Calu3 (cell line): Measurements from ENCODE around the gene SLC25A13. TPM values are rescaled to one million over a fixed set of nuclear protein-coding genes. Genes with fewer than 3 reads are reported as not detected.

Experiments
- BruUV-seq: library from RNA; stranded (reverse); fragments of 400-500 nt; replicated peaks from 2 replicates; lab custom pipeline; 2021; lab: Mats Ljungman, UMichigan
- CTCF ChIA-PET: fragments of 300-600 bp; sonication (Branson Sonifier 250); formaldehyde crosslinking; loops from one replicate; lab custom pipeline; 2022; ENCODE audit warnings: antibody characterized with exemption; lab: Charles Lee
- DNase-seq: peaks from one replicate; pipeline ENCODE4 v3.0.0; 2022
- H3K27ac Mint-ChIP-seq: one replicate; pipeline ENCODE4 v1.8.0; 2022; ENCODE audit warnings: mixed read lengths; ENCODE audit not compliant: unreplicated experiment
- H3K27me3 Mint-ChIP-seq: one replicate; pipeline ENCODE4 v1.8.0; 2022; ENCODE audit warnings: mixed read lengths; ENCODE audit not compliant: unreplicated experiment
- H3K36me3 Mint-ChIP-seq: one replicate; pipeline ENCODE4 v1.8.0; 2022; ENCODE audit warnings: mild to moderate bottlenecking, moderate library complexity, mixed read lengths; ENCODE audit not compliant: insufficient read depth, unreplicated experiment
- H3K4me1 Mint-ChIP-seq: one replicate; pipeline ENCODE4 v1.8.0; 2022; ENCODE audit warnings: mild to moderate bottlenecking, low read depth, mixed read lengths; ENCODE audit not compliant: unreplicated experiment
- H3K4me3 Mint-ChIP-seq: one replicate; pipeline ENCODE4 v1.8.0; 2022; ENCODE audit warnings: mild to moderate bottlenecking, low read depth, moderate library complexity, mixed read lengths; ENCODE audit not compliant: unreplicated experiment
- H3K9me3 Mint-ChIP-seq: one replicate; pipeline ENCODE4 v1.8.0; 2022; ENCODE audit warnings: low read depth, mixed read lengths; ENCODE audit not compliant: unreplicated experiment
- CTCF ChIP-seq: fragments of 200-600 bp; IDR thresholded peaks from one replicate; pipeline ENCODE4 v1.8.0; 2022; ENCODE audit warnings: antibody characterized with exemption; ENCODE audit not compliant: unreplicated experiment
- intact Hi-C: fragments of 100-400 bp; cut with micrococcal nuclease; formaldehyde crosslinking; loops from one replicate; pipeline ENCODE4 v1.10.0; 2022; ENCODE audit not compliant: unreplicated experiment
- total RNA-seq: library from RNA; stranded (reverse); gene quantifications from 2 replicates; pipeline ENCODE4 v1.2.3, GENCODE V29; 2022

Gene SLC25A13
- total RNA-seq, 1 experiment from 2014 or later: 18.1 TPM

DNA sequence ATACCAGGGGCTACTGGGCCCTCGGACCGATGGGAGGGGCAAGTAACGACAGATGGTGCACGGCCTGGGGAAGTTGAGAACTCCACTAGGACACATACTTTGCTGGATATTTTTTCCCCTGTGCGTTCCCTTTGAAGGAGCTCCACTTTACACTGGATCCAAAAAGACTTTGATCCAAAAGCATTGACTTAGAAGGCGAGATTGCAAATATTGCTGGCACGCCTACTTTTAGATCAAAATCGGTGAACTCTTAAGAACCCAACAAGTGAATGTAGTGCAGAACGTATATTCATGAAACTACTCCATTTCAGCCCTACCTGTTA, 436 bp upstream of the SLC25A13 start:
- peaks cover 20% of the 10 kb centered on the region for H3K4me1 Mint-ChIP-seq
- H3K27me3 Mint-ChIP-seq: no peaks in the 10 kb centered on the region
- CTCF ChIA-PET: no interaction called here
- DNase-seq: no peak
- intact Hi-C loops: no loop called here
- H3K4me3 Mint-ChIP-seq: peak overlapping the region; percentile 72
- no TSS peak for BruUV-seq
- H3K27ac Mint-ChIP-seq: no peak overlapping the region
- H3K9me3 Mint-ChIP-seq: no peaks in the 10 kb centered on the region
- peaks cover 18% of the 10 kb centered on the region for H3K36me3 Mint-ChIP-seq
- no peak for TF ChIP-seq CTCF

DNA sequence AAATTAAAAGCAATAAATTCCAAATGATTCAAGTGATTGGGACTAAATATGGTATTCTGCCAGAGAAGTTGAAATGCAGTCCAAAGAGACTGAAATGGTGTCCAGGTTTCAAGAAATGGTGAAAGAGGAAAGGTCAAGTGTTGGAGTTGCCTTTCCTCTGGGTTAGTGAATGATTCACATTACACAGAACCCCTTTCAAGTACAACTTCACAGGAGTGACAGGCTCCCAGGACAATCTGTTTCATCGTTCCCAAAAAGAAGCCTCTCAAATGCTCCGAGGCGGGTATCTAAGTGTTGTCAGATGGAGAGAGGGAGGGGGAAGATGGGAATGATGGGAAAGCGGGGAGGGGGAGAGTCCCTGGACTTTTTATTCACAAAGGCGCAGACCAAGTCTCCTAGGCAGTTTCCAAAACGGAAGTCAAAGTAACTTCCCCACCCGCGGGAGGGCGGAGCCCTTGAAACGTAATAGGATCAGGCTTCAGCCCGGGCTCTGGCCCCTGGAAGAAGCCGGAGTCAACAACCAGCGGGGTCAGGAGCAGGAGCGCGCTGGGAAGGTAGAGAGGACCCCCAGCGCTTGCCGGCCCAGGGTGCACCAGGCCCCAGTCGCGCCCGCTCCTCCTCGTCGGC, 754 bp downstream of the SLC25A13 start:
- H3K27me3 Mint-ChIP-seq: no peaks in the 10 kb centered on the region

GRCh38 chr7:96320442-96320841, 1.5 kb downstream of the SLC25A13 start:
- intact Hi-C loops: no loop called here
- Mint-ChIP-seq H3K4me3 (peak overlapping the region; percentile 72), H3K27me3 (no peaks in the 10 kb centered on the region), H3K4me1 (peaks cover 34% of the 10 kb centered on the region), H3K27ac (peak overlapping the region; percentile 78), H3K9me3 (no peaks in the 10 kb centered on the region), H3K36me3 (peaks cover 18% of the 10 kb centered on the region)
- no TSS peak for BruUV-seq
- DNase-seq: no peak
- CTCF ChIA-PET: no interaction called here
- TF ChIP-seq CTCF: no peak

More for the DNA sequence above, 754 bp downstream of the SLC25A13 start:
- H3K27ac Mint-ChIP-seq: peak overlapping the region; percentile 78
- no peaks in the 10 kb centered on the region for H3K9me3 Mint-ChIP-seq
- no TSS peak for BruUV-seq
- no peak for TF ChIP-seq CTCF
- intact Hi-C loops: no loop called here
- H3K4me1 Mint-ChIP-seq: peaks cover 31% of the 10 kb centered on the region
- peak; percentile 71 for DNase-seq
- H3K4me3 Mint-ChIP-seq: peak overlapping the region; percentile 72
- CTCF ChIA-PET: no interaction called here
- H3K36me3 Mint-ChIP-seq: peaks cover 18% of the 10 kb centered on the region

DNA sequence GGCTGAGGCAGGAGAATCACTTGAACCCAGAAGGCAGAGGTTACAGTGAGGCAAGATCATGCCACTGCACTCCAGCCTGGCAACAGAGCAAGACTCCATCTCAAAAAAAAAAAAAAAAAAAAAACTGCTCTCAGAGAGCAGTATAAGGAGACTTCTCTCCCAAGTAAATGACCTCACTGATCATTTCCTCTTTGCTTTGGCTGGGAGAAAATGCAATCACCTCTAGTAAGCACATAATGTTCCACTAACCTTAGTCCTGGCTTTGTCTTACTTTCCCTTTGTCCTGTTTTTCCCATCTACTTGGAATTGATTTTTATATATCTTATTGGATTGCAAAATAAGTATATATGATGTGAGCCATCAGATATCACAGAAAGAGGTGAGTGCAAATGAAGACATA, 2.5 kb downstream of the SLC25A13 start:
- no peak overlapping the region for H3K4me3 Mint-ChIP-seq
- H3K27me3 Mint-ChIP-seq: no peaks in the 10 kb centered on the region
- CTCF ChIA-PET: no interaction called here
- H3K9me3 Mint-ChIP-seq: no peaks in the 10 kb centered on the region
- no TSS peak for BruUV-seq
- no peak overlapping the region for H3K27ac Mint-ChIP-seq
- TF ChIP-seq CTCF: no peak
- intact Hi-C loops: loop anchor here (10.0 kb wide), 1 partner anchor 235 kb away; no protein-coding TSS in a partner anchor
- H3K36me3 Mint-ChIP-seq: peaks cover 18% of the 10 kb centered on the region
- no peak for DNase-seq
- H3K4me1 Mint-ChIP-seq: peaks cover 41% of the 10 kb centered on the region
